ENCODE data around the gene PAQR9. TPM values are rescaled to one million over a fixed set of nuclear protein-coding genes. Genes with fewer than 3 reads are reported as not detected.

Gene PAQR9
- polyA plus RNA-seq, 2 of the 4 experiments (the other 2 are of a cell fraction): 3.0 to 3.1 TPM

- H3K4me2 ChIP-seq: no peak overlapping the region
- ATAC-seq (no peak), FAIRE-seq (no peak), DNase-seq (ENCODE audit: low read depth in 1 of 2, low spot score in 1 of 2) (no peak)
- ChIA-PET POLR2A (no interaction called here), CTCF (interaction anchor here (1.1 to 1.5 kb wide), 2 partner anchors 31 to 86 kb away, joined by 3 to 4 read pairs; no protein-coding TSS in a partner anchor)
- H3K4me3 ChIP-seq: no peak overlapping the region
- H3K4me1 ChIP-seq: no peaks in the 10 kb centered on the region
- H3K27ac ChIP-seq: no peak overlapping the region
- WGBS (ENCODE audit: missing lambda C conversion rate): 22% methylated on average over 3 of the region's 3 CpGs
- TF ChIP-seq TFCP2L1 (CRISPR knock-in tag; IDR thresholded peaks at IDR 0.05) (no peak), HMGXB4 (CRISPR knock-in tag; IDR thresholded peaks at IDR 0.05; ENCODE audit: borderline replicate concordance) (no peak), CBX8 (IDR thresholded peaks at IDR 0.05) (no peak), CBX2 (IDR thresholded peaks at IDR 0.05; ENCODE audit: borderline replicate concordance, low read depth) (no peak), PBX3 (IDR thresholded peaks at IDR 0.05) (no peak), EHF (CRISPR knock-in tag; IDR thresholded peaks at IDR 0.05) (no peak), HOXA7 (CRISPR knock-in tag; IDR thresholded peaks at IDR 0.05) (no peak), ESRRA (IDR thresholded peaks at IDR 0.05; ENCODE audit: borderline replicate concordance, low read length) (no peak), NFE2L2 (conservative IDR thresholded peaks at IDR 0.05; ENCODE audit: low read length) (no peak), KDM1A (IDR thresholded peaks at IDR 0.05; ENCODE audit: low read depth) (no peak)
- TF ChIP-seq, protein P1, sequence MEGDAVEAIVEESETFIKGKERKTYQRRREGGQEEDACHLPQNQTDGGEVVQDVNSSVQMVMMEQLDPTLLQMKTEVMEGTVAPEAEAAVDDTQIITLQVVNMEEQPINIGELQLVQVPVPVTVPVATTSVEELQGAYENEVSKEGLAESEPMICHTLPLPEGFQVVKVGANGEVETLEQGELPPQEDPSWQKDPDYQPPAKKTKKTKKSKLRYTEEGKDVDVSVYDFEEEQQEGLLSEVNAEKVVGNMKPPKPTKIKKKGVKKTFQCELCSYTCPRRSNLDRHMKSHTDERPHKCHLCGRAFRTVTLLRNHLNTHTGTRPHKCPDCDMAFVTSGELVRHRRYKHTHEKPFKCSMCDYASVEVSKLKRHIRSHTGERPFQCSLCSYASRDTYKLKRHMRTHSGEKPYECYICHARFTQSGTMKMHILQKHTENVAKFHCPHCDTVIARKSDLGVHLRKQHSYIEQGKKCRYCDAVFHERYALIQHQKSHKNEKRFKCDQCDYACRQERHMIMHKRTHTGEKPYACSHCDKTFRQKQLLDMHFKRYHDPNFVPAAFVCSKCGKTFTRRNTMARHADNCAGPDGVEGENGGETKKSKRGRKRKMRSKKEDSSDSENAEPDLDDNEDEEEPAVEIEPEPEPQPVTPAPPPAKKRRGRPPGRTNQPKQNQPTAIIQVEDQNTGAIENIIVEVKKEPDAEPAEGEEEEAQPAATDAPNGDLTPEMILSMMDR (IDR thresholded peaks at IDR 0.05): no peak
- TF ChIP-seq, protein P2, sequence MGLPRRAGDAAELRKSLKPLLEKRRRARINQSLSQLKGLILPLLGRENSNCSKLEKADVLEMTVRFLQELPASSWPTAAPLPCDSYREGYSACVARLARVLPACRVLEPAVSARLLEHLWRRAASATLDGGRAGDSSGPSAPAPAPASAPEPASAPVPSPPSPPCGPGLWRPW (IDR thresholded peaks at IDR 0.05): no peak
- H3K9me3 ChIP-seq: no peaks in the 10 kb centered on the region
Observed at GRCh38 chr3:142914286-142914811, 49.1 kb downstream of the PAQR9 start.

- H3K4me2 ChIP-seq: no peak overlapping the region
- ATAC-seq: no peak
- no peaks in the 10 kb centered on the region for H3K4me1 ChIP-seq
- H3K27ac ChIP-seq: no peak overlapping the region
- ChIA-PET POLR2A (no interaction called here), CTCF (interaction anchor here (1.1 to 1.5 kb wide), 2 partner anchors 30 to 85 kb away, joined by 3 to 4 read pairs; no protein-coding TSS in a partner anchor)
- no peaks in the 10 kb centered on the region for H3K9me3 ChIP-seq
- 92% methylated on average over 1 of the region's 1 CpG for WGBS (ENCODE audit: missing lambda C conversion rate)
- no peak for FAIRE-seq
- no peak for DNase-seq (ENCODE audit: low read depth in 1 of 2, low spot score in 1 of 2)
- no peak overlapping the region for H3K4me3 ChIP-seq
- TF ChIP-seq, protein P3, sequence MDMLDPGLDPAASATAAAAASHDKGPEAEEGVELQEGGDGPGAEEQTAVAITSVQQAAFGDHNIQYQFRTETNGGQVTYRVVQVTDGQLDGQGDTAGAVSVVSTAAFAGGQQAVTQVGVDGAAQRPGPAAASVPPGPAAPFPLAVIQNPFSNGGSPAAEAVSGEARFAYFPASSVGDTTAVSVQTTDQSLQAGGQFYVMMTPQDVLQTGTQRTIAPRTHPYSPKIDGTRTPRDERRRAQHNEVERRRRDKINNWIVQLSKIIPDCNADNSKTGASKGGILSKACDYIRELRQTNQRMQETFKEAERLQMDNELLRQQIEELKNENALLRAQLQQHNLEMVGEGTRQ (IDR thresholded peaks at IDR 0.05): no peak
- TF ChIP-seq RNF2 (IDR thresholded peaks at IDR 0.05; ENCODE audit: borderline replicate concordance, low read depth): no peak
- no peak for TF ChIP-seq CBX8 (IDR thresholded peaks at IDR 0.05)
Observed at GRCh38 chr3:142913432-142913831, 50.0 kb downstream of the PAQR9 start.

GRCh38 chr3:142912402-142913172 lies 50.9 kb downstream of the PAQR9 start:
- H3K4me2 ChIP-seq: no peak overlapping the region
- ChIA-PET POLR2A (no interaction called here), CTCF (interaction anchor here (1.3 to 1.4 kb wide), 2 partner anchors 9 to 17 kb away, joined by 3 read pairs; no protein-coding TSS in a partner anchor)
- H3K4me3 ChIP-seq: no peak overlapping the region
- no peaks in the 10 kb centered on the region for H3K9me3 ChIP-seq
- H3K4me1 ChIP-seq: no peaks in the 10 kb centered on the region
- TF ChIP-seq KDM1A (IDR thresholded peaks at IDR 0.05; ENCODE audit: low read depth) (no peak), CEBPB (IDR thresholded peaks at IDR 0.05) (no peak), POLR2AphosphoS2 (conservative IDR thresholded peaks at IDR 0.05; ENCODE audit: low read length) (no peak), TFCP2L1 (CRISPR knock-in tag; IDR thresholded peaks at IDR 0.05) (no peak), EHF (CRISPR knock-in tag; IDR thresholded peaks at IDR 0.05) (no peak), RCOR1 (IDR thresholded peaks at IDR 0.05; ENCODE audit: low read depth, low read length) (no peak)
- ATAC-seq (no peak), DNase-seq (ENCODE audit: low read depth in 1 of 2, low spot score in 1 of 2) (no peak), FAIRE-seq (no peak)
- WGBS (ENCODE audit: missing lambda C conversion rate): 81% methylated on average over 6 of the region's 6 CpGs
- no peak overlapping the region for H3K27ac ChIP-seq
